ENCODE measurements around the gene GLIPR2. TPM values are rescaled to one million over a fixed set of nuclear protein-coding genes. Genes with fewer than 3 reads are reported as not detected.

GLIPR2 gene
- total RNA-seq, 2 donors from 2014 or later, result 32.5 to 51.4 TPM

DNA sequence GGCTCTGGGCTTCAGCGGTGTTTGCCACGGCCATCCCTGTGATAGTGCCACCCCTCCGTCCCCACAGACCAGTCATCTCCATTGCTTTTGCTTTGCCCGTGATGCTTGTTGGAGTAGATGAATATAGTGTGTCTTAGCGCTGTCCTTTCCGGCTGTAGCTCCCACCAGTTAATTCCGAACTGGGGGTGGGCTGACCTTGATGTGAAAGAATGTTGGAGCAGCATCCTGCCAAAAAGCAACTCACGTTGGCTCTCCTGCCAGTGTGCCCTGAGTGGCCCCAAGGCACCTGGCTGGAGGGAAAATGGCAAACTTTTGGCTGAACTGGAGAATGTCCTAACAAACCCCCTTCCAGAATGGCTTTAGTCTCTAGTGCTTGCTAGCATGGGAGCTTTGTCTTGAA is 74.2 kb downstream of the GLIPR2 start:
- Mint-ChIP-seq H3K4me3 (no peak overlapping the region), H3K27ac (peak overlapping the region; percentile 59), H3K4me1 (peaks cover 21% of the 10 kb centered on the region), H3K36me3 (ENCODE audit: low read depth) (no peaks in the 10 kb centered on the region), H3K27me3 (no peaks in the 10 kb centered on the region)
- no peak for DNase-seq
- H3K9me3 ChIP-seq (ENCODE audit: control insufficient read depth, low read length, poor library complexity, severe bottlenecking), result no peaks in the 10 kb centered on the region
- no peak for ATAC-seq

DNA sequence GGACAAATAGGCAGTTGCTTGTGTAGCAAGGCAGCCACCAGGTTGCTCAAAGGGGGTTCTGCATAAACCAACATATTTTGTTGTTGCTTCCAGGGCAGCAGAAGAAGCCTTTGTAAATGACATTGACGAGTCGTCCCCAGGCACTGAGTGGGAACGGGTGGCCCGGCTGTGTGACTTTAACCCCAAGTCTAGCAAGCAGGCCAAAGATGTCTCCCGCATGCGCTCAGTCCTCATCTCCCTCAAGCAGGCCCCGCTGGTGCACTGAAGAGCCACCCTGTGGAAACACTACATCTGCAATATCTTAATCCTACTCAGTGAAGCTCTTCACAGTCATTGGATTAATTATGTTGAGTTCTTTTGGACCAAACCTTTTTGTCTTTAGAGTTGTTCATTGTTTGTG is 75.0 kb downstream of the GLIPR2 start:
- Mint-ChIP-seq H3K36me3 (ENCODE audit: low read depth) (peaks cover 3% of the 10 kb centered on the region), H3K4me3 (no peak overlapping the region), H3K27ac (peak overlapping the region; percentile 59), H3K4me1 (peaks cover 26% of the 10 kb centered on the region), H3K27me3 (no peaks in the 10 kb centered on the region)
- H3K9me3 ChIP-seq (ENCODE audit: control insufficient read depth, low read length, poor library complexity, severe bottlenecking), result no peaks in the 10 kb centered on the region
- ATAC-seq (no peak), DNase-seq (no peak)

DNA sequence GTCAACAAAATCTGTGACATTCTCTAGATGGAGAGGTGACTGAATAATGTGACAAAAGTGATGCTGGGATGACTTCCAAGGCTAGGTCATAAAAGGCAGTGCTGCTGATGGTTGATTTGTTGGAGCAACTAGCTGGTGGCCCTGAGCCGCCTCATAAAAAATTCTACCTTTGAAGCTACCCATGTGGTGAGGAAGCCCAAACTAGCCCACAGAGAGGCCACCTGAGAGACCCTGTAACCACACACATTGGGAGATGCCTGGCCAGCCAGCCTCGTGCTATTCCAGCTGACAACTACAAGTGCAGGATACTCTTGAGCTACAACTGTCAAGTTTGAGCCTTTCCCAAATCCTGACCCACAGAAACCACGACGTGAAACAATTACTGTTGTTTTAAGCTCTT is 76.9 kb downstream of the GLIPR2 start:
- ATAC-seq (no peak), DNase-seq (no peak)
- Mint-ChIP-seq H3K27me3 (no peaks in the 10 kb centered on the region), H3K4me1 (peaks cover 31% of the 10 kb centered on the region), H3K36me3 (ENCODE audit: low read depth) (peaks cover 6% of the 10 kb centered on the region), H3K27ac (peak overlapping the region; percentile 82), H3K4me3 (no peak overlapping the region)
- no peaks in the 10 kb centered on the region for H3K9me3 ChIP-seq (ENCODE audit: control insufficient read depth, low read length, poor library complexity, severe bottlenecking)

Other genes starting within 250 kb of the GLIPR2 start
- gene HRCT1, start 230.5 kb upstream of the GLIPR2 start, total RNA-seq, result not detected
- gene SPAAR, start 227.2 kb upstream of the GLIPR2 start, total RNA-seq, result not detected
- gene OR2S2, start 178.6 kb upstream of the GLIPR2 start, total RNA-seq, result not detected
- 1 to 10 TPM; 6.4 to 7.8 TPM for gene RECK, start 99.8 kb upstream of the GLIPR2 start, total RNA-seq
- gene CCIN, start 32.7 kb downstream of the GLIPR2 start, total RNA-seq, result 1 to 10 TPM in 1 of 2 donors, under 1 TPM in 1; 0.50 to 1.4 TPM
- gene CLTA, start 54.2 kb downstream of the GLIPR2 start, total RNA-seq, result 10 to 100 TPM; 30.3 to 43.4 TPM
- 10 to 100 TPM; 13.3 to 15.4 TPM for gene GNE, start 121.7 kb downstream of the GLIPR2 start, total RNA-seq

Data from T-helper 17 cell (primary cell).